ENCODE data around the gene GRPR. TPM values are rescaled to one million over a fixed set of nuclear protein-coding genes. Genes with fewer than 3 reads are reported as not detected.

Gene GRPR
- total and polyA plus RNA-seq, 2 of the 13 experiments (the other 11 are each of a cell fraction or from before 2014, with no cell fraction given) = 0.04 to 0.05 TPM

GRCh38 chrX:16148896-16149295 lies 25.5 kb downstream of the GRPR start:
- H3K79me2 ChIP-seq (ENCODE audit: insufficient read depth, low read length) = no peaks in the 10 kb centered on the region
- ChIA-PET CTCF (ENCODE audit: low intra/inter-chr PET ratio, low total read pairs) (no interaction called here), POLR2A (no interaction called here)
- no peaks in the 10 kb centered on the region for H3K9me3 ChIP-seq (ENCODE audit: low read length)
- no peak overlapping the region for H3K4me3 ChIP-seq (replicated peaks in 1 of 3; ENCODE audit: insufficient read depth in 1 of 3, low read depth in 2 of 3, low read length in 3 of 3)
- ATAC-seq = no peak
- no peak overlapping the region for H3K4me2 ChIP-seq (ENCODE audit: low read depth, low read length)
- intact Hi-C loops (cut with micrococcal nuclease; ENCODE audit: unreplicated experiment) (no loop called here), in situ Hi-C loops (cut with HindIII; ENCODE audit: extremely low pct_ligation_motif_present, low pct_unique_long_range_greater_than_20kb) (no loop called here)
- no peaks in the 10 kb centered on the region for H3K36me3 ChIP-seq (replicated peaks in 1 of 2; ENCODE audit: control insufficient read depth in 1 of 2, insufficient read depth in 2 of 2, low read length in 2 of 2)
- no peak for TF ChIP-seq NFAT5 (CRISPR knock-in tag; IDR thresholded peaks at IDR 0.05)
- TF ChIP-seq SUZ12 (IDR thresholded peaks at IDR 0.05; ENCODE audit: low read depth, low read length) = no peak
- no peak for TF ChIP-seq ZNF296 (CRISPR knock-in tag; conservative IDR thresholded peaks at IDR 0.05)
- TF ChIP-seq HMGXB4 (CRISPR knock-in tag; IDR thresholded peaks at IDR 0.05; ENCODE audit: borderline replicate concordance in 1 of 2, low read depth in 1 of 2) = no peak
- TF ChIP-seq, protein P1, sequence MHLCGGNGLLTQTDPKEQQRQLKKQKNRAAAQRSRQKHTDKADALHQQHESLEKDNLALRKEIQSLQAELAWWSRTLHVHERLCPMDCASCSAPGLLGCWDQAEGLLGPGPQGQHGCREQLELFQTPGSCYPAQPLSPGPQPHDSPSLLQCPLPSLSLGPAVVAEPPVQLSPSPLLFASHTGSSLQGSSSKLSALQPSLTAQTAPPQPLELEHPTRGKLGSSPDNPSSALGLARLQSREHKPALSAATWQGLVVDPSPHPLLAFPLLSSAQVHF (CRISPR knock-in tag; IDR thresholded peaks at IDR 0.05) = no peak
- TF ChIP-seq ZNF878 (CRISPR knock-in tag; IDR thresholded peaks at IDR 0.05) = no peak
- no peak for DNase-seq (ENCODE audit: low spot score)
- no peak overlapping the region for H3K9ac ChIP-seq (ENCODE audit: insufficient read depth, low read depth, low read length)
- H2AFZ ChIP-seq (ENCODE audit: low read length) = no peak overlapping the region
- H3K27ac ChIP-seq (ENCODE audit: extremely low read length, insufficient read depth, low read length) = no peak overlapping the region
- no peak for FAIRE-seq
- no peaks in the 10 kb centered on the region for H4K20me1 ChIP-seq (ENCODE audit: insufficient read depth, low read length)
- no peaks in the 10 kb centered on the region for H3K27me3 ChIP-seq (ENCODE audit: control insufficient read depth in 1 of 2, insufficient read depth in 2 of 2, low read length in 2 of 2)
- 0% methylated on average over 1 of the region's 3 CpGs for WGBS (ENCODE audit: low lambda C conversion rate)
- BruUV-seq (replicated peaks) = no TSS peak
- no peaks in the 10 kb centered on the region for H3K4me1 ChIP-seq (ENCODE audit: insufficient read depth, low read length)

Data from HepG2 (cell line).